Smooth muscle cell of the brain vasculature (primary cell): Measurements from ENCODE around the gene CA5A.
"Not testable (repeated sequence)": the region's sequence is repeated elsewhere in the genome, so short reads cannot be mapped to it uniquely, and the experiment has no call there.

Source experiments
- DNase-seq: peaks from one replicate; pipeline ENCODE4 v3.0.0-alpha.2; 2012; ENCODE audit warnings: low read depth, low spot score

The CA5A gene

DNA sequence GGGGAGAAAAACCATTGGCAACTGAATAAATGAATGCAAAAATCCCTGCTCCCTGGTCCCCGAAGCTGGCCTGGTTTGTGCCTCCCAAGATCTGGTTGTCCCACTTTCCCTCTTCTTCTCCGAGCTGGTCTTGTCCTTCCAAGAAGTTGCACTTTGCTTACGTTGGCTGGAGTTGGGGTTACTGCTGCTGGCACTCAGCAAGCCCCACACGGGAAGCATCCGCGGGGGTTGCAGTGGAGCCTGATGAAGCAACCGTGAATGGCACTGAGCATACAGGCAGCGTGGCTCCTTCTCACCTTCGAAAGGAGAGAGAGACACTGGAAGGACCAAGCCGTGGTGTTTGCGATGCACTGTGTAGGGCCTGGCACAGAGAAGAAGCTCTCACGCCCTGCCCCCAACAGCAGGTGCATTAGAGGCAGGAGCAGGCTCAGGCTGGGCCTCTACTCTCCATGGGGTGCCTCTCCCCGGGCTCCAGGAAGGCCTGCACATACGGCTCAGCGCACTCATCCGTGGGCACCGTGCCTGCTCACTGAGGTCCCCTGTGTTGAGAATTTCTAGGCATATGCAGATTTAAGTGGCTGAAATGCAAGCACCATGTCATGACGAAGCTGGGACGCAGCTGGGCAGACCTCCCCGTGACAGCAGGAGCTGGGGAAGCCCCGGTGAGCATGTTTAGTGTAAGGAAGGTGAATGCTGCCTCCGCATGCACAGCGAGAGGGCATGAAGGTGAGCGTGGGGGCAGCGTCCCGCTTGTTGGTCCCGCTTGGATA is 12.1 kb downstream of the CA5A start:
- no peak for DNase-seq

DNA sequence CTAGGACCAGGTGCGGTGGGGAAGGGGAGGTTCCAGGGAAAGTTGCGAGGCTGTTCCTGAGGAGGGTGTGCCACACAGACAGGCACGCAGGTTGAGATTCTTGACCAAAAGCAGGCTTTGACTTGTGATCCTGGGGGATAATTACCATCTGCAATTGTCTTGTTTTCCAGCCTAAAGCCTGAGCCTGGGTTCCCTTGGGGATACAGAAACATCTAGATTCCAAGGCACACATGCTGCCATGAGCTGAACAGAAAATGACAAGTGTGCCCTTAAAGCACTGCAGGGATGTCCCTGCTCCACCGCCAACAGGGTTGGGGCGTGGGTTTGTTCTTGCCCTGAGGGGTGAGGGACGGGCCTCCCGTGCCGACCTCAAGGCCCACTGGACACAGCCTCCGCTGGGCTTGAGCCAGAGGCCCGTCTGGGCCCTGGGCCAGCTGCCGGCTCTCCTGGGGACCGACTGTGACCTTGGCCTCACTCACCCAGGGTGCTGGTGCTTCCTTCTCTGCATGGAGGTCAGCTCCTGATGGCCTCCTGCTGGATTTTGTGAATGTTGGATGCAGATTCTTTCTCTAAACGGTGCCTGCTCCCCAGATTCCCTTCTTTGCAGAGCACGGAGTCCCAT is 14.0 kb downstream of the CA5A start:
- no peak for DNase-seq

DNA sequence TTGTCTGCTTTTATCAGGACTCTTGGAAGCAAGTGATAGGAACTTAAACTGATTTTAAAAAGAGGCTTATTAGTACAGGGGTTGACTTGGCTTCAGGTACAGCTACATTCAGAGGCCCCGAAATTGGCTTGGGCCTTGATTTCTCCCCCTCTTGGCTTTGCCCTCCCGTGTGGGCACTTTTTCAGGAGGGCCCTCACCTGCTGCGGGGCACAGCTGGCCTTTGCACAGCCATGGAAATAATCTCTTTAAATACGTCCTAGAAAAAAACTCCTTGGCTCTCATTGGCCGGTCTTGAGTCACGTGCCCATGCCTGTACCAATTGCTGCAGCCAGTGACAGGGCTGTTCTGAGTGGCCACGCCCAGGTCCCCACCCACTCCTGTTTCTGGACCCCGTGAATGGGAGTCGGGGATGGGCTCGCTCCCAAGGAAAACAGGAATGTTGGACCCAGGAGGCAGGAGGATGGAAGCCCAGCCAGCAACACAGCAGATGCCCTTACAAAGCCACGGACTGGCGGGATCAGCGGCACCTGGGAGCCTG is 15.0 kb downstream of the CA5A start:
- no peak for DNase-seq

DNA sequence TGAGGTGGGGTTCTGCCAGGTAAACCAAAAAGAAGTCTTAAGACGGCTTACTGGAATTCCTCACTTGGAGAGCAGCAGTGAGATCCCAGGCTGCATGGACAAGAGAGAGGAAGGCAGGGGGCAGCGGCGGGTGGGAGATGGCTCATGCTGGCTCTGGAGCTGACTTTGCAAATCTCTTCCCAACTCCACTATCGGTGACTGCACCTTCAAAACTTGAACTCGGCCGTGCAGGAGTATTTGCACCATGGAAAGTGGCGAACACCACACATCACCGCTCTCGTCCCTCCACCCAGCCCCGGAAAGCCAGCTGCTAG is 16.7 kb downstream of the CA5A start:
- DNase-seq = no peak

DNA sequence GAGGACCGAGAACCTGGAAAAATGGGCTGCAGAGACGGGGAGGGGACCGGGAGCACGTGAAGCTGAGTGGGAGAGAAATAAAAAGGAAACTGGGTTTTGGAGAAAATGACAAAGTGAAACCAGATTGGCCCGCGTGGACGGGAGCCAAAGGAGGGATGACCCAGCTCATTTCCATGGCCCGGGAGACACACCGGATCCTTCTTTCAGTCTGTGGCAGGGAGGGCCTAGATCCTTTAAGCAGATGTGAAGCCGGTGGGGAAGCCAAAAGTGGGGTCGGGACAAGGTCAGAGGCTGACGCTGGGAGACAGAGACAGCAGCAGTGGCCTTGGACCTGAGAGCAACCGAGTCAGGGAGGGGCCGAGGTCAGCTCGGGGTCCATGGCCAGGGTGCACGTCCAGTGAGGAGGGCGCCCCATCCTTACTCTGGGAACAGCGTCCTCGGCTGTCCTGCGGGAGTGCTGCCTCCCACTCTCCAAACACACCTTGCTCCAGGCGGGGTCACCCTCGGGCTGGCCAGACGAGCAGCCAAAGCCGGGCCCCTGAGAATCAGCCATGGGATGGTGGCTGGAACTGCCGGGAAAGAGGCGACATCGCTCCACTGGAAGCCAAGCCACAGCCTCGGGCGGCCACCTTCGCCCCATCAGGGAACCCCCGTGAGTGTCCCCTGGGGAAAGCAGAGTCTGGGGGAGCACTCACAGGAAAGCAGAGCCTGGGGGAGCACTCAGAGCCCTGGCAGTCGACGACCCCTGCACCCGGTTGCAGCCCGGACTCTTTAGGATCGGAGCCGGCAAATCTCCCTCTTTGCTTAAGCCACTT is 17.3 kb downstream of the CA5A start:
- no peak for DNase-seq

DNA sequence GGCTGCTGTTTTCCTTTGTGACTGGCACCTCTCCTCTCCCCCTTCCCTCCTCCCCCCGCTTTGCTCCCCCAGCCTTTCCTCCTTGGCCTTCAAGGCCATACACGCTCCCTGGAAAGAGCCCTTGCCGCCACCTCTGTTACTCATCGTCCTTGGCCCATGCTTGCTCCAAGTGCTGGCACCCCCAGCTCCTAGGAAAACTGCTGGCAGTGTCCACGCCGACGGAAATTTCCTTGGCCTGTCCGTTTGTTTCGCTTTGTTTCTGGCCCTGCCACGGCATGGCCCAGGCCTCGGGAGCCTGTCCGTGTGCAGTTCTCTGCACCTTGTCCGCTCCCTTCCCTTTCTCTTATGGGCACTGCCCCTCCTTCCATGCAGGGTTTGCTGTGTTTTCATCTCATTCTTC is 18.0 kb downstream of the CA5A start:
- DNase-seq = no peak

DNA sequence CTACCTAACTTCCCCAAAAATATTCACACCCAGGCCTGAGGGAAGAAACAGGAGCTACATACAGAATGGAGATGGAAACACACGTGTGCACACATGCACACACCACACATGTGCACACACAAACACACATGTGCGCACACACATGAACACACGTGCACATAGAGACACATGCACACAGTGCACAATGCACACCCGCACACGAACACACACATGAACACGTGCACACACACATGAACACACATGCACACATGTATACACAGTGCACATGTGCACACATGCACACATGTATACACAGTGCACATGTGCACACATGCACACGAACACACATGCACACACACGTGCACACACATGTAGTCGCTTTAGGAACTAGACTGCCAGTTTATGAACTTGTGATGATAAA is 18.8 kb downstream of the CA5A start:
- DNase-seq = no peak

DNA sequence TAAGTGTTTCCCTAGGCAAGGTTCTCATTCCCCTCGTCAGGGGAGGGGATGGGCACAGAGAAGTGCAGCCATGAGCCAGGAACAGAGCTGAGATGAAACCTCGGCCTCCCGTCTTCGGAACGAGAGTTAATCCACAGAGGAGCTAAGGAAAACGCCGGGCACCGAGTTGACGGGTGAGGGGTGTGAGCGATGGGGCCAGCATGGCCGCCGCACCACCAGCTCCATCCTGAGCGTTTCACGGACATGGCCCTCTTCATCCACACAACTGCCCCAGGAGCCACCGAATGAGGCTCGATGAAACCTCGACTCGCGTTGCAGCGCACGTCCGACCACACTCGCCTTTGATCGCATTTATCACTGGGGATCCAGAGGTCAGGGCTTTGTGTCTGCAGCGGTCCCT is 21.5 kb downstream of the CA5A start:
- DNase-seq = no peak

DNA sequence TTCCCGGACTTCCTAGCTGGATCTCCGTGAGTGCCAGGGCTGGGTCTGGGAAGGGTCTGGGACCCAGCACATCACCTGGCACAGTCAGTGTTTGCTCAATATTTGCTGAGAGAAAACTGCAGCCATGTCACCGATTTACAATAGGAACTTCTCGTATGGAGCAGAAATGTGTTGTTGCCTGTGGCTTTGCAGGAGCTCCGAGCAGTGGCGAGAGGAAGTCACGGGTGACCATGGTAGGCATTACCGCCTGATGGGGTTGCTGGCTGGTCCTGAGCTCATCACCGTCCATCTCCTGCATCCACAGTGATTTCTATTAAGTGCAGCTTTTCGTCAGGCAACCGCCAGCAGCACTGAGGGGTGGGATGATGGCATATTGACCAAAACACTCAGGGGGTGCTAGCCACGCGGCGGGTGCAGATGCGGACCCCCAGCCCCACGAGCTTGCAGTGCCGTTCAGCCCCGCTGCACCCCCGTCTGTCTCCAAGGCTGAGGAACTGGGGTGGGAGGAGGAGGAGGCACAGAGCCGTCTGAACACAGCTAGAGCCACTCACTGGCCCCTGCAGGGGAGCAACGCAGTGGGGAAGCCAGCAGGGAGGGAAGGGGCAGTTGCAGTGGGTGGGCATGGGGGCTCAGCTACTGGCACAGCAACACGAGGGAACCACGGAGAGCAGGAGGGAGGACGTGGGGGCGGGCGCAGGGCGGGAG is 22.2 kb downstream of the CA5A start:
- not testable (repeated sequence) for DNase-seq

DNA sequence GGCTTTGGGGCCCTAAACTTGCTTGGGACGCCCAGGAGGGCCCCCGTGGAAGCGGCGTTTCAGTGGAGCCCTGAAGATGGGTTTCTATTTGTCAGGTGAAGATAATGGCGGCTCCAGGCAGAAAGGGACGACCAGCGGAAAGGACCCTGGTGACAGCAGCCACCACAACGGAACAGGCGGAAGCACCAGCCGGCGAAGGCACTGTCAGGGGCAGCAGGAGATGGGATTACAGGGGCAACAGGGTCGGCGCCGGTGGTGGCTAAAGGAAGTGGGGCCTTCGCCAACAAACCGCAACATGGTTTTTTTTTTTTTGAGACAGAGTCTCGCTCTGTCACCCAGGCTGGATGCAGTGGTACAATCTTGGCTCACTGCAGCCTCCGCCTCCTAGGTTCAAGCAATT is 23.6 kb downstream of the CA5A start:
- not testable (repeated sequence) for DNase-seq

DNA sequence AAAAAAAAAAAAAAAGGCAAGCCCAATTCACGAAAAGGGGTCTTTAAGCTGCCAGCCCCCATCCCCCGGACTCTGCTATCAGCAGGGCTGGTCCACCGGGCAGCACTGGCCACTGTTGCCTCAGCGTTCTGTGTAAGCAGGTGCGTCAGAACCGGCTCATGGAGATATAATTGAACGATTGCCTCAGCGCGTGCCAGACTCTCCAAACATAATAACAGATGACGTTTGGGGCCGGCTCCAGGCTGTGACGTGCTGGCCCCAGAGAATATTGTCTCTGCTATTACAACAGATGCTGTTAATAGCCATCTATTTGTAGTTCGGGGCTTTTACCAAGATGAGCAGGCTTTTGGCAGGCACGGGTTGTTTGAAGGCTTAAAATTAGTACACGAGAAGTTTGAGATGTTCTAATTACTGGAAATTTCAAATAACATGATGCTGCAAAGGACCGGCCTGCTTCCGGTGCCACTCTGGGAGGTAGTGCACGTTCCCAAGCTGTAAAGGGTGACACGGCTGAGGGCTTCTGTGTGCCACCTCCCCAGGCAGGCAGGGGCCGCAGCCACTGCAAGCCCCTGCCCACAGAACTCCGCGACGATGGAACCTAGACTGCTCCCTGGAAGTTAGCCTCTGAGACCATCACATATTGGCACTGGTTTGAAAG is 25.1 kb downstream of the CA5A start:
- DNase-seq = not testable (repeated sequence)

DNA sequence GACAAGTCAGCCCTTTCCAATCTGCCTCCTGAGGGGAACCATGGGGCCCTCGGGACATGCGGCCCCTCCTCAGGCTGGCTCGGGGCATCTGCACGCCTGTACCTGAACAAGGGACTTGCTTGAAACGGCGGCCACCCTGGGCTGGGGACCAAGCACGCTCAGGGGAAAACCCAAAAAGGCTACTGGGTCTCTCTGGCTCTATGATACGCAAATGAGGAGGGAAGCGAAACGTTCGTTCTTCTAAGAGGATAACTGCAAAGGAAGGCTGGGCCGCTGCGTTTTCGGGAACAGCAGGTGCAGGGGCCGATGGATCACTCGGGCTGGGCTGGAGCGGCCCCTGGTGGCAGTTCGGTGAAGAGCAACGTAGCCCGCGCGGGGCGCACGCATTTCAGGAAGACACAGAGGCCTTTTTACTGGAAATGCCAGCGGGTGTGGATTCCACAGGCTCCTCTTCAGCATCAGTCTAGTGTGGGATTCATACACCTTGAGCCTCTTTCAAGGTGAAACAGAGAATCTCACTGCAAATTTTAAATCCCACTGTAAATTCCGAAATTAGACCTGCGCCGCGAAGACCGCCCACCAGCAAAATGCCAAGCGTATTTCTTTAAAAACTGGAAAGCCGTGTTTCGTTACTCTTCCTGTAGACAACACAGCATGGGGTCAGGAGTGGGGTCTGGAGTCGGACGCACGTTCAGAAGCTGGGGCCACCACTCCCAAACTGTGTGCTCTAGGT is 27.0 kb downstream of the CA5A start:
- not testable (repeated sequence) for DNase-seq

DNA sequence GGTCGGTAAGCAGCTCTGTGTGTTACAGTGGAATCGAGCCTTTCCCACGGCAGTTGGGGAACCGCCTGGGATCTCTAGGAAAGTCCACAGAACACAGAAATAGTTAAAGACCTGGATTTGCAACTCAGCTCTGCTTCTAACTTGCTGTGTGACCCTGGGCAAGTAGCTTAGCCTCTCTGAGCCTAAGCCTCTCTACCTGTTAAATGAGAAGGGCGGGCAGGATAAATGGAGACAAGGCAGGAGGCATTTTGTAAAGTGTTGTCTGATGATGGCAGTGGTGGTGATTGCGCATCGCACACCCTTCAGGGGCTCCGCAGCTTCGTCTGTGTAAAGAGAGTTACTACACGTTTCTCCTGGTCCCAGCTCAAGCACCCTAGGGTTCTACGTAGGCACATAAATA is 28.2 kb downstream of the CA5A start:
- DNase-seq = not testable (repeated sequence)

DNA sequence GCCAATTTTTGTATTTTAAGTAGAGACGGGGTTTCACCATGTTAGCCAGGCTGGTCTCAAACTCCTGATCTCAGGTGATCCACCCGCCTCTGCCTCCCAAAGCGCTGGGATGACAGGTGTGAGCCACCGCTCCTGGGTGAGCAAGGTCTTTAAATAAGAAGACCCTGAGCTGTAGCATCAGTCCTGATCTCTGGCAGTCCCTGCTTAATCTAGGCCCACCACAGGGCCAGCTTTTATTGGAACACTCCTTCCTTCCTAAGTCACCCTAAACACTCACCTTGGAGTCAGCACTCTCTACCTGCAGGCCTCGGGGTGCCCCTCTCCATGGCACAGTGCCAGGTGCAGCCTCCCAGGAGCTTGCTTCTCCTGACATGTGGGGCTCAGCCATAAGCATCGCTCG is 30.8 kb downstream of the CA5A start:
- not testable (repeated sequence) for DNase-seq

DNA sequence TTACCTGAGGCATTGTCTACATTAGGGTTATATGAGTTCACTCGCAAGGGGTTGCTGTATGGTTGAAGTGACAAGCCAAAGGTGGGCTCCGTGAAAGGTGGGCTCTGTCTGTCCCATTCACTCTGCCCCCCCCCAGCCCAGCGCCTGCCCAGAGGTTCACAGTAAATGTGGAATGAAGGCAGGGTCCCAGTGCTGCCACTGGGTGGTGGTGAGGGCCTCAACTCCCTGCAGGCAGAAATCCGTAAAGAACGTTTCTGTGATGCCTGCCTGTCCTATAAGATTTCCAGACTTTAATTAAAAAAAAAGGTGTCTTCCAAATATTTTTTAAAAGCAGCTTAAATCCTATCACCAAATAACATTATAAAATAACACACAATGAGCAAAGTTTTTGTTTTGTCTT is 31.4 kb downstream of the CA5A start:
- not testable (repeated sequence) for DNase-seq

DNA sequence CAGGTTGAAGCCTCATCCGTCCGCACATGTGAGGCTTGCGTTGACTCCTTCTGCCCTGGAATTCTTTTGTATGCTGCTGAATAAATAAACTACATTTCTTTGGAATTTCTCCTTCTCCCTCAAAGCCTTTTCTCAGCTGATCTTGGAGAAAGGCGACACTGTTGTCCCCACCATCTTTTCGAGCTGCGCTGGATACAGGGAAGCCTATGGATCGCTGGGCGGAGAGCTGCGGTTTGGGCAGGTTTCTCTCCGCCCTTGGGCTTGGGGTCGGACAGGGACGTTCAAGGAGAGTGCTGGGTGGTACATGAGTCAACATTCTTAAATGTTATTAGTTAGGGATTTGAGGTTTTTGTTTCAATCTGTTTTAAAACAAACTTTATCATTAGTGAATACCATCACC is 35.8 kb downstream of the CA5A start:
- not testable (repeated sequence) for DNase-seq

DNA sequence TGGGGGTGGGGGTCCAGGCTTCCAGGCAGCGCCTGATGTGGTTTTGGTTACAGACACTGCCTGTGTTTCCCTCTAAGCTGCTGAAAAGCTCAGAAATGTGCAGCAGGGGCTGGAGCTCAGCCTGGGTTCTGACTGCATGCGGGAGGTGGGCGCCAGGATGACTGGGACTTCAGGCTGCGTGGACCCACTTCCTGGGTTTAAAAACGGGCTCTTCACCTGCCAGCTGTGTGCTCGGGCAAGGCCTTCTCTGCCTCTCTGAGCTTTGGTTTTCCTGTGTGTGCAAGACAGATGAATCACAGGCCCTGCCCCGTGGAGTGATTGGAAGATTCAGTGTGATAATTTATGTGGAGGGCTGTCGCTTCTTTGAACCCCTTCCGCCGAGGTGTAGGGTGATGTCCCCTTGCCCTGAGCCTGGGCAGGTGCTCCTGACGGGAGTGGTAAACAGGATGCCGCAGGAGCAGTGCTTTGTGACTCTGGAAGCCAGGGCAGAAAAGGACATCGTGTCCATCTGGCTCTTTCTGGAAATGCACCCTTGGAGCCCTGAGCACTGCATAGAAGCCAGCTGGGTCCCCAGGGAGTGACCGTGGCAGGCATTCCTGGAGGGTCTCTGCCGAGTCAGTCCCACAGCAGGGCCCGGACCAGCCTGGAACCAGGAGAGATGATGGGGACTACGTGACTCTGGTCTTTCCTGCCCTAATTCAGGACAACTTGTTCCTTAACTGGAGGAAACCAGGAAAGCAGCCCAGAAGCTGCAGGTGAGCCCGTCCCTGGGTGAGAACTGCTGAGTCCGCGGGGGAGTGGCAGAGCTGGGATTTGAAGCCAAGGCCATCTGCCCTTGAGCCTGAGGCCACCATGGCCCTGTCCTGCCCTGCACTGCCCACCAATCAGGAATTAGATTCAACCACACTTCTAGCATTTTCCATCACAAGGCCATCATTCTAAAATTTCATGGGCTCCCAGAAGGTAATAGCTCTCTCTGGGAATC is 38.5 kb downstream of the CA5A start:
- DNase-seq = no peak

DNA sequence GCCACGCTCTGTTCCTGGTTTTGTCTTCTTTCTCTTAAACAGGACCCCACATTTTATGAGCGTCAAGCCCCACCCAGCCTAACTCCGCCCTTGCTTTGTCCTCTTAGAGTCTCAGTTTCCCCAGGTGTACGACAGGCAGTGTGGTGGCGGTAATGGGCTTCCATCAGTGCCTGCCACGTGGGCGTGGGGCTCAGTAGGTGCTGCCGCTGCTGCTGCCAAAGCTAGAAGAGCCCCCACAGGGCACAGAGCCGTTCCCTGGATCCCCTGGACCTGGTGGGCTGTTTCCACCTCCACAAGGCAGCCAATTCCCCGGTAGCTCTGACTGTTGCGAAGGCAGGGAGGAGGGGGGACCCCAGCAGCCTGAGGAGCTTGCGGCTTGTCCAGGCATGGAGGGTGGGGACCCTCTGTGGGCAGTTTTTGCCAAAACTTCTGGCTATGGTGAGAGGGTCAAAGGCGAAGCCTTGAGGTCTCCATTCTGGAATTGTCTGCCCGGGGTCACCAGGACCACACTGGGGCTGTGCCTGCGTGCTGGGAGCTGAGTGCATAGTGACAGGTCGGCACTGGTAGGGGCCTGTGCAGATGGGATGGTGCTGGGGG is 39.3 kb downstream of the CA5A start:
- not testable (repeated sequence) for DNase-seq
